Mesenteric fat pad (tissue), 1 donor: ENCODE data around the gene KIAA0930. TPM values are rescaled to one million over a fixed set of nuclear protein-coding genes. Genes with fewer than 3 reads are reported as not detected.
A peak's percentile ranks its signal among the peaks of the same experiment; 100 is the strongest.

ENCODE experiments used
- DNase-seq: peaks from one replicate; pipeline ENCODE4 v3.0.0-alpha.2; 2020; ENCODE audit warnings: low spot score
- total RNA-seq: library from RNA; stranded (reverse); fragmentation: NEBNext Ultra II Directional; extraction: Animal tissue kit (Norgen Biotek cat#: 25700); gene quantifications from one replicate; pipeline ENCODE4 v1.2.1, GENCODE V29; 2021
- donor health status: DM: yes; HTN: yes; CAD: no.

KIAA0930 gene
- total RNA-seq, 1 donor from 2014 or later: 65.7 TPM

DNA sequence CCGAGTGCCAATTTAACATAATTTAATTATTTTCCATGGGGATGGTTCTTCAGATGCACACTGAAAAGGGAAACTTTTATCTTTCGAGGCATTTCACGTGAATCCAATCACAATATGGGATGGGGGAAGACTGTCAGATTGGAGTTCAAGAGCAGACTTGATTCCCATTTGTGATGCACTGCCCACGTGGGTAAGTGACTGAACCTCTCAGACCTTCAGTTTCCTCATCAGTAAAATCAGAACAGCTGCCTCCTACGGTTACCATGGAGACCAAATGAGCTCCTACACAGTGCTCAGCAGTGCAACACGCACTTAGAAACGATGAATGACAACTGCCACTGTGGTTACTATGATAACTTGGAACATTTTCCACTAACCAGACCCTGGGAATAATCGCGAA lies 21.7 kb downstream of the KIAA0930 start:
- no peak for DNase-seq

DNA sequence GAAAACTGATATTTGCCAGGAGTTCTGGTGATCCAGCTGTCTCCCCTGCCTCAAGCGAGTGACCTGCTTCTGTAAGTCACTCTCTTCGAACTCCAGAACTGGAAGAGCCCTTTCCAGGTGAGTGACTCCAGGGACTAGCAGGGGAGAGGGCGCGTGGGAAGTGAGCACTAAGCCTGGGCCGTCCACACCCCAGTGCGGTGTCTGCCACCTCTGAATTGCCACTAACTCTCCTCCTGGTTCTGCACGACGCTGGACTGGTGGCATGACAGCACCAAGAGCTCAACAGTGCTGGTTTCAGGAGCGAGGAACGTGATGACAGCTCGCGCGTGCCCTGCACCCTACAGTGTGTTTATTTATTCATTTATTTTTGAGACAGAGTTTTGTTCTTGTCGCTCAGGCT lies 22.9 kb downstream of the KIAA0930 start:
- no peak for DNase-seq

DNA sequence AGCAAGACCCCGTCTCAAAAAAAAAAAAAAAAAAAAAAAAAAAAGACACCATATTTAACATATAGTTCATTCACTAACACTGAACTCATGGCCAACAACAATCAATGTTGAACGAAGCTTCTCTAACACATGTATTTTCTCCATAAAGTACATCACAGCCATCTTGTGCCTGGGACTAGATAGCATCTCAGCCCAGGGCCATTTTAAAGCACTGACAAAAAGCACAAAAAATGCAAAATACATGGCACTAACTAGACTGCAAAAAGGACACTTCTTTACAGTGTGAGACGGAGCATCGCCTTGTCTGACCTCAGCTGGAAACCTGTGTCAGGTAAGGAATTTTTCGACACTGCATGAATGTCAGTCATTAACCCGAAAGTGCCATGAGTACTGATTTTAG lies 23.3 kb downstream of the KIAA0930 start:
- no peak for DNase-seq

DNA sequence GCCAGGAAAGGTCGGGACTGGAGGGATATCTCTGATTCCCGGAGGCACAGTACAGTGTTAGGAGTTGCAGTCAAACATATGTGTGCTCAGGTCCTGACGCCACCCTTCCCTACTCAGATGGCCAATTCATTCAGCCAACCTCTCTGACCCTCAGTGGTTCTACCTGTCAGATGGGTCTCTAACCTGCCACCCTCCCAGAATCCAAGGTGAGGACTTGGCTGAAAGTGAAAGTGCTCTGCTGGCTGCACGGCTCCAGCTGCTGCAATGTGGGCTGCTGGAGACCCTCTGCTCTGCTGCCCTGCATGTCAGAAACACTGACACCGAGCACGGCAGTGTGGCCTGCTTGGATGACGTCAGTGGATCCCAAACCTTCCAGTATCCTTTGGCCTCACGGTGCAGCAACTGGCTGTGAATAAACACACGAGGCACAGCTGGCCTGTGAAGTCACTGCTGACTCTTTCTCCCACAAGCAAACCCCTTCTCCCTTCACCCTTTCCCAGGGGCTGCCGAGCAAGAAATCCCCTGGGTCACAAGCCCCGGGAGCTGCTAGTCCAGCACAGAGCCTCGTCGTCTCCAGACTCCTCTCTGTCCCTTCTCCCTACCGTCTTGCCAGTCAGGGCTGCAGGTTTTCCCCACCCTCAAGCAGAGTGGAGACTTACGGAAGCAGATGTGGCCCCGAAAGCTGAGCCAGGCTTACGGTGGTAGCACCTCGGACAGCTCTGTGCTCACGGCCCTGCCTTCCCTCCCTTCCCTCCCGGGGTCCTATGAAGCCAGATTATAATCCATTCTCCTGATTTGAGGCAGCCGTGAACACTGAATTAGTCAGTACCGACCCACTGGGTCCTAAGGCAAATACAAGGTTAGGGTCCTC lies 24.3 kb downstream of the KIAA0930 start:
- DNase-seq: no peak

DNA sequence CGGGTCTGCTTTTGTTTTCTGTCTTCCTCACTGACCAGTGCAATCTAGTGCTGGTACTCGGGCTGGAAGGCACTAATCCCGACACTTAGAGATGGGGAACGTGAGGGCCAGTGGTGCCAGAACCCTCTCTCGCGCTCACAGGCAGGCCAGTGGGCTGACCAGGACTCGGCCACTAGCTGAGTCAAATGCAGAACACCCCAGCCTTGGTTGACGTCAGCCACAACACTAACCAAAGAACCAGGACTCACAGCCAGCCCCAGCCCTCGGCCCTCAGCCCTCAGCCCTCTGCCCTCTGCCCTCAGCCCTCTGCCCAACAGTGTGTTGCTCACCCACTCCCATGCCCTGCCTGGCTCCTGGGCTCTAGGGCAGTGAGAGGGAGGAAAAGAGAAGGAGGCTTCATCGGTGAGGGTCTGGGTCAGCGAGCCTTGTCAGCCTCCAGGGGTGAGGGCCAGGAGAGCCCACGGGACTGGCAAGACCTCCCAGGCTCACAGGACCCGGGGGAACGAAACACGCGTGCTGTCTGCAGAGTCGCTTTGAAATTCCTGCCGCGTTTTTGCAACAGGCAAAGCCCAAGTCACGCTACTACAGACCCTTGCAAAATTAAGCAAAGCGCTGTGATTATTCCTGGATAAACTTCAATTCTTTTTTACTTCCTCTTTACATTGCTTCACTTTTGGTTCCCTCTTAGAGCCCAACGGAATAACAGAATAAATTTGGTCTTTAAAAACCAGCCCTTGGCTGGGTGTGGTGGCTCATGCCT lies 27.5 kb downstream of the KIAA0930 start:
- DNase-seq: no peak

DNA sequence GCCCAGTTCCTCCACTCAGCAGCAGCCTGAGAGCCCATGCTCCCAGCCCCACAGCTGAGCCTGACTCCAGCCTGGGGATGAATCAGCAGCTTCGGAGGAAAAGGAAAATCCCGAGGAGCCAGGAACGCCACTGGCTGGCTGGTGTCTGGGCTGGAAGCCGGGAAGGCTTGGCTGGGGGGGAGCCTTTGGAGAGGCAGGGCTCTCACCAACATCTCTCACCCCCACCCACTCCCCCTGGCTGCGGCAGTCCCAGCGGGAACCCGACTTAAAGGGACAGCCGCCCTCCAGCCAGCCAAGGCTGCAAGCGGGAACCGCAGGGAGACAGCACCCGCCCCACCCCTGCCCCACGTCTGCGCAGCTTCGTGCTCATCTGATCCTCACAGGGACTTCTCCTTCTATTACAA lies 28.4 kb downstream of the KIAA0930 start:
- DNase-seq: no peak

DNA sequence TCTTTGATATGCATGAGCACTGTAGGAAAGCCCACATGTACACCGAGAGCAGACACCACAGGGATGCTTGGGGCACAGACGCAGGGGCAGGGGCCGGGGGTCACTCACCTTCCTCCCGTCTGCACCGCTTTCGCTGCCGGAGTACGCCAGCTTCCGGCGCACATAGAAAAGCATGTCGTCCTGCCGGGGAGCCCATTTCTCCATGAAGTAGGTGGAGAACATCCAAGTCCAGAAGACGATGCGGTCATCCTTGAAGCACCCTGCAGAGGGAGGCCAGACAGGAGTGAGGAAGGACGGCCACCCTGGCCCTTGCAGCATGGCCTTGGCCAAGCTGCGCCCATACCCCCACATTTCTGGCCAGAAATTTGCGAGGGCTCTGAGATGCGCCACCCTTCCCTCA lies 28.8 kb downstream of the KIAA0930 start:
- no peak for DNase-seq

DNA sequence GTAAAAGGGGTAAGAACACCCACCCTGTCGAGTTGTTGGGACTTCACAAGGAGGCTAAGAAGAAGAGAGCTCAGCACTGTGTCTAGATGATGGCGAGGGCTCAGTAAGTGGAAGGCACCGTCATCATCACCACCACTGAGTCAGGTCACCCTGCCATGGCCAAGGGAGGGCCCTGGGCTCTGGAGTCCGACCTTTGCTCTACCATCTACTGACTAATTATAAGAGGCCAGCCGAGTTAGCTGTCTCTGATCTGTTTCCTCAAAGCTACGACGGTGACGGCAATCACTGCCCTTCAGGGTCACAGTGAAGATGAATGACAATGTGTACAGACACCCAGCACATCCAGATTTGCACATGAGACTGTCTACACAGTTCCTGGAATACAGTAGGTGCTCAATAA lies 29.3 kb downstream of the KIAA0930 start:
- no peak for DNase-seq

DNA sequence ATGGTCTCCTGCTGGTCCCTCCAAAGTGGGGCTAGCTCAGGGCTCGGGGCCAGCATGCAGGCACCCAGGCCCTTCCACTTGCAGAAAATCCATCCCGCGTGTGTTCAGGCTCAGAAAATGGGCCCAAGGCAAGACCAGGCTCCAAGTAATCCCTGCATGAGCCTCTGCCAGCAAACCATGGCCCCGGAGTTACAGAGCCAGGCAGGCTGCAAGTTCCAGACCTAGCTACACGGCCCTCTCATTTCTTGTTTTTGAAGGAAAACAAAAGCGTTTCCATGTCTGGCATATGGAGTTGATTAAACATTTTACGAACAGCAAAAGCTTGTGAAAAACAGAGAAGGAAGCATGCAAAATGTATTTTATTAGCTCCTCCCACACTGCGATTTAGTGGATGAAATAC lies 29.7 kb downstream of the KIAA0930 start:
- no peak for DNase-seq

DNA sequence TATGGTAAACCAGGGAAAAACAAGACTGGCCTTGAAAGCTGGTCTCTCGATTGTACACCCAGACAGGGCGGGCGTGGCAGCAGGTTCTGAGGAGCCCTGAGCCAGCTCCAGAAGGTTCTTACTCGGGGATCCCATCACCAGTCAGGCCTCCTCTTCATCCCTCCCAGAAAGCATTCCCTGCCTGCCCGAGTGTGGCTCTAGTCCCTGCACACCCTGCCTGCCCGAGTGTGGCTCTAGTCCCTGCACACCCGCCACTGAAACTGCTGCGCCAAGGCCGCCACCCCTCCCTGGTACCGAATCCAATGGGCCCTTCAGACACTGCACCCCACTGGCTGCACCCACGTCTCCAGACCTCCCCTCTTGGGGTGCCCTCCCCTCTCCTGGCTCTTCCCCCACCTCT lies 30.1 kb downstream of the KIAA0930 start:
- no peak for DNase-seq

DNA sequence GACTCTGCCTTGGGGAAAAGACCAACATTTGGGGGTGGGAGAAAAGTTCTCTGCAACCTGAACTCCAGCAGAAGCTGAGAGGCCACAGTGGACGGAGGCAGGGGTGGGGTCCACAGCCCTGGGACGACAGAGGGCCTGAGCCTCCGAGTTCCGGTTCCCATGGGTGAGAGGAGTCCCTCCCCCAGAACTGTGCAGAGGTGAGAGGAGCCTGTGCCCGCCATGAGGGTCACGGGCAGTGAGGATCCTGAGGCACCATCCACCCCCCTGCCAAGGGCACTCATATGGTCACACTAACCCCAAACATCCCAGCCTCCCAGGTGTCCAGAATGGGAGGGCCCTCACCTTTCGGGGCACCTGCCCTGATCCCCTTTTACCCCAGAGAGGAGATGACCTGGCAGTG lies 30.5 kb downstream of the KIAA0930 start:
- DNase-seq: no peak

DNA sequence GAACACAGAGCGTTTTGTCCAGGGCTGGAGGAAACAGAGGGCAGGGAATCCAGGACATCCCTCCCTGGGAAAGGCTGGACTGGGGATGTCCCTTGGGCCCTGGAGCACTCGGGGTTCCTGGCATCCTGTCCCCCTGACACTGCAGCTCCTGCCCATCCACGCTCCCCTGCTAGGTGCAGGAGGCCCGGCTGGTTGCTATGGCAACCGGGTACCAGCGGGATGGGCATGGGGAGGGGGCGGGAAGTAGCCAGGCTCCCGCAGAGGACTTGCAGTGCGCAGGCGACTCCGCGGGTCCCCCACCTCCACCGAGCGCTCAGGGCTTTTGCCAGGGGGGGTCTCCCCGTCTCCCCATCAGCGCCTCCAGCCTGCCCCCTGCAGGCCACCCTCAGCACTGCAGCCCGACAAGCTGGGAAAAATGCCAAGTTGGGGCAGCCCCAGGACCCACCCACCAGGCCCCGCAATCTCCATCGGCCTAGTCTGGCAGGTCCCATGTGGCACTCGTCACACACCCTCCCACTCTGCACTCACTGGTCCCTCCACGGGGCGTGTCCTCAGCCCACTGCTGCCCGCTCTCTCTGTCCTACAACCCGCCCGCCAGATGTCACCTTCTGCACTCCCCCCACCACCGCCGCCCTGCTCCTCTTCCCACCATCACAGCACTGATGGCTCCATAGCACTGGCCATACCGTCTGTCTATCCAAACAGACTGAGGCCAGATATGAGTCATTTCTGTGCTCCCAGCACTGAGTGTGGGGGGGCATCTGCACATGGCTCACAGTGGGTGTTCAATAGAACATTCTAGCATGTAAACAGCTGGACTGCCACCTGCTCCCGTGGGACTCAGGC lies 31.5 kb downstream of the KIAA0930 start:
- DNase-seq: no peak

DNA sequence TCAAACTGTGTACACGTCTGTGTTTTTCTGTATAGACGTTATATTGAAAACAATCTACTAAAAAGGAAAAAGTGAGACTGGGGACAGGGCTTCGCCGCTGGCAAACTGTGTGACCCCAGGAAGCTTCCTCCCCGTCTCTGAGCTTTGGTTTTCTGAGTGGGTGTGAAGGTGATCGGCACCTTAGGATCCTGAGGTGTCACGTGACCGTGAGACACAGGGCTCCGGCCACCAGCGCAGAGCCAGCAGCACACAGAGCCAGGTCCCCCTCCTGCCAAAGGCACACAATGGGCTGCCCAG lies 32.0 kb downstream of the KIAA0930 start:
- DNase-seq: no peak

DNA sequence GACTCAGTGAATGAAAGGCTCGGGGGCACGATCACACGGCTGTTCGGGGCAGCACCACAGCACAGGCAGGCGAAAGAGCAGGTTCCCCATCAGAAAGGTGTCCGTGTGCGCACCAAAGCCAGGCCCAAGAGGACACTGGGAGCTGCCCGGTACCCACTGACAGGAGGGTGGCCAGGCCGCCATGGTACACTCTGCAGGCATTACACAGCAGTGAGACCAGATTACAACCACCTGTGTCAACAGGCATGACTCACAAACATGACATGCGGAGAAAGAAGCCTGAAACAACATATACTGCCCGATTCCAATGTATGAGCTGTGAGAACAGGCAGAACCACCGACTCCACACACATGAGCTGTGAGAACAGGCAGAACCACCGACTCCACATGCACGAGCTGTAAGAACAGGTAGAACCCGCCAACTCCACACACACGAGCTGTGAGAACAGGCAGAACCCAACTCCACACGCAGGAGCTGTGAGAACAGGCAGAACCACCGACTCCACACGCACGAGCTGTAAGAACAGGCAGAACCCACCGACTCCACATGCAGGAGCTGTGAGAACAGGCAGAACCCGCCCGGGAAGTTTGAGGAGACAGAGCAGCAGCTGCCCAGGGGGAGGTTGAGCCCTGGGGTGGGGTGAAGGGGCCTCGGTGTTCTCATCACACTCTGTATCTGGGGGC lies 32.6 kb downstream of the KIAA0930 start:
- no peak for DNase-seq

DNA sequence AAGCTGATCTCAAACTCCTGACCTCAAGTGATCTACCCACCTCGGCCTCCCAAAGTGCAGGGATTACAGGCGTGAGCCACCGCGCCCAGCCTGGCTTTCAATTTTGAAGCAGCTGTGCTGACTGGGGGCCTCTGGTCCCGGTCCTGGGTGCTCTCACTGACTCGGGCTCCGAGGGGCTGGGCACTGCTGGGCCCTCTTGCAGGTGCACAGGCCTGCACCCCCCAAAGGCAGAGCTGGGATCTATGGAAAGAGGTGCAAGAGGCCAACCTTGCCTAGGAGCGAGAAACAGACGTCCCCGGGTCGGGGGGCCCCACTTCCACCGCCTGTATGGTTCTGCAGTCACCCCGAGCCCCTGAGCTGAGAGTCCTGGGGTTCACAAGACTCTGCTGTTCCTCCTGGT lies 33.2 kb downstream of the KIAA0930 start:
- DNase-seq: peak; percentile 78

DNA sequence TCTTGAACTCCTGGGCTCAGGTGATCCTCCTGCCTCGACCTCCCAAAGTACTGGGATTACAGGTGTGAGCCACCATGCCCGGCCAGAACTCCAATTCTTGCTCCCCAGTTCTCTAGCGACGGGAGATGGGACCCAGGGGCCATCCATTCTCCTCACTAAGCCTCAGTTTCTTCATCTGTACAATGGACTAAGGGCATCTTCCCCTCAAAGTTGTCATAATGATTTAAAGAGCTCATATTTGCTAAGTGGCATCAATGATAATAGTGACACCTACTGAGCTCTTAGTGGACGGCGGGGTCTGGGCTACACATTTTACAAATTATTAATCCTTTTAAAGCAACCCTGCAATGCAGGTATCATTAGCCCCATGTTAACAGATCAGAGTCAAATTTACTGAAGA lies 34.5 kb downstream of the KIAA0930 start:
- no peak for DNase-seq

DNA sequence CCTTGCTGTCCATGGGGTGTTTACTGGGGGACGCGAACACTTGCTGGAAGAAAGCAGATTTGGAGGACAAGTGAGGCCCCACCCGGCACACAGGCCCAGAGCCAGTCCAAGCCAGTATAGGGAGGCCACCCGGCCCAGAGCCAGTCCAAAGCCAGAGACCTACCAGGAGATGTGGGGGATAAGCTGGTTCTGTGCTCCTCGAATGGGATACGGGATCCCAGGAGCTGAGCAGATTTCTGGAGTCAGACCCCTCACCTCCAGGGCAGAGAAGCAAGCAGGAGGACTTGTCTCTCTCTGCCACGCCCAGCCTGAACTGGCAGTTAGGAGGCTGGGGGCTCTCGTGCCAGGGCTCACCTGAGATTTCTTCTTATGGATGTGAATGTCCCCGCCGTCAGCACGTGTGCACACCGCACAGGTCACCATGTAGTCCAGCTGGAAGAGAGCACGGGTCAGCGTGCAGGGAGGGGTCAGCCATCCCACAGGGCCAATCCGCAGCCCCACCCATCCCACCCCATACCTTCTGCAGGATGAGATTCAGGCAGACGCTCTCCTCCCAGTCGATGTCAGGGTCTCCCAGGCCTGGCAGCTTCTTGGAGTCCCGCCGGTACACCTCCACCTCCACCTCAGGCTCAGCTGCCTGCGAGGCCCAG lies 35.3 kb downstream of the KIAA0930 start:
- no peak for DNase-seq

DNA sequence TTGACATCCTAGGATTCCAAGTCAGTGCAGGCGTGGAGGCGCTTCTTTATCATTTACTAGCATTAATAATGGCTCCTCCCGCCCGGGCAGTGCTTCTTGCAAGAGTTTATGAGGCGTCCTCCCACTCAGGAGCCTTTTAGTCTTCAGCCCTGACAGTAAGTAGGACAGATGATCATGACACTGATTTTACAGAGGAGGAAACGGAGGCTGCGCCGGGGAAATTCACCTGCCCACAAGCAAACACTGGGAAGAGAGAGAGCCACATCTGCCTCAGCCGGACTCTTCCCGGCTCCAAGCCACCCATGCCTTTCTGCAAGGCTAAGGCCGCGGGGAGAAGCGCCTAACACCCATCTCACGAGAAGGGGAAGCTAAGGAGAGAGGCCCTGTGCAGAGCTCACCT lies 35.9 kb downstream of the KIAA0930 start:
- no peak for DNase-seq

DNA sequence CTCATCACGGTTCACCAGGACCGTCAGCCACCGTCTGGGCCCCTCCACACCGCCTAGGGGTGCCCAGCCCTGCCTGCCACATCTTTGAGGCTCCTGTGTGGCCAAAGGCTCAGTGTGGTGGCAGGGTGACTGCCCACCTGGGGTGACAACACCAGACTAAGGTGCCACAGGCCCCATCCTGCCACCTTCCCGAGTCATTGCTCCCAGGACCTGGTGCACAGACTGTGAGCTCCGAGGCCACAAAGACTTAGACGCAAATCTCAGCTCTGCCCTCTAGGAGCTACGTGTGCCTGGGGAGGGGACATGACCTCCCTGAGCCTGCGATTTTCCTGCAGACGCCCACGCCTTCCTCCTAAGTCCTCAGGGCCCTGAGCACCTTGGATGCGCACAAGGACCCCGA lies 36.5 kb downstream of the KIAA0930 start:
- DNase-seq: peak; percentile 80

DNA sequence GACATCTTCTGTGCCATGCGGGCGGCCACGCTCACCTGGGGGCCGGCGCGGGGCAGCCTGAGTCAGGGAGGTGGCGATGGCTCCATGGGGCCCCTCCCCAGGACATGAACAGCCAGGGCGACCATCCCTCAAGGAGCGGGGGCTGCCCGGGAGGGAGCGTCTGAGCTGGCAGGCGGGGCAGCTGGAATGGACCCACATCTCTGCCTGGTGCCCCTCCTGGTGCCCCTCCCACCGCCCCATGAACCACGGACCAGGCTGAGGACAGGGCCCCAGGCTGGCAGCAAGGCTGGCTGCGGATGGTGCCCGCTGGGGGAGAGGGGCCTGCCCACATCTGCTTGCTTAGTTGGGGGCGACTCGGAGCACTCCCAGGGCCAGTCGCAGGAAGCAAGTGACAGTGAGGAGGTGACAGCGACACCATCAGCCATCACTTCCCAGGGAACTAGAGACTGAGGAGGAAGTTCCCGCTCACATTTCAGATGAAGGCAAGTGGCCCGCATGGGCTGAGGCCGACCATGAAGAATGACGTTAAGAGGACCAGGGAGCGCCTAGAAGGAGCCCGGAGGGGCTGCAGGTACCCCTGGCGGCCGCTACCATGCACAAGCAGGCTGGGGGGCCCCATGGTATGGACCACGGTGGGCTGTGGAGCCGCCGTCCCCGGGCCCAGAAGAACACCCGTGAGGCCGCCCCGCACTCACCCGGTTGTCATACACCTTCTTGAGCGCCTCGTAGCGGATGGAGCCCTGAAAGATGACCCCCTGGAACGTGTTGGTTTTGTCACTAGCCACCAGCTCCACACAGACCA lies 37.3 kb downstream of the KIAA0930 start:
- DNase-seq: peak; percentile 81
